DOHH2 (cell line): ENCODE results near the gene LRRC59.

Source experiments
- H3F3A ChIP-seq: fragments of 200-600 bp; sonication (generic), shearing (Covaris generic); 2 replicates; pipeline ENCODE4 v1.6.0; 2016; ENCODE audit warnings: antibody characterized with exemption, mild to moderate bottlenecking; ENCODE audit not compliant: control insufficient read depth, insufficient read depth
- H3K27ac ChIP-seq: fragments of 200-600 bp; sonication (generic); 2 replicates; pipeline ENCODE4 v1.5.1; 2014; ENCODE audit warnings: low read depth, mild to moderate bottlenecking, low read length, moderate library complexity
- H3K27me3 ChIP-seq: fragments of 200-600 bp; sonication (generic); 2 replicates; pipeline ENCODE4 v1.6.1; 2014; ENCODE audit warnings: mild to moderate bottlenecking, low read length, mixed read lengths; ENCODE audit not compliant: control insufficient read depth
- H3K36me3 ChIP-seq: fragments of 200-600 bp; sonication (generic); 2 replicates; pipeline ENCODE4 v1.6.1; 2014; ENCODE audit warnings: mild to moderate bottlenecking, low read length, moderate library complexity, mixed read lengths; ENCODE audit not compliant: control insufficient read depth
- H3K4me1 ChIP-seq: fragments of 200-600 bp; sonication (generic); 2 replicates; pipeline ENCODE4 v1.6.1; 2014; ENCODE audit warnings: mild to moderate bottlenecking, low read length, mixed read lengths; ENCODE audit not compliant: control insufficient read depth
- H3K4me2 ChIP-seq: fragments of 200-600 bp; sonication (generic); 2 replicates; pipeline ENCODE4 v1.6.0; 2014; ENCODE audit warnings: mild to moderate bottlenecking, low read length, moderate library complexity
- H3K4me3 ChIP-seq: fragments of 200-600 bp; sonication (generic); 2 replicates; pipeline ENCODE4 v1.5.1; 2014; ENCODE audit warnings: mild to moderate bottlenecking, low read length, mixed read lengths
- H3K79me2 ChIP-seq: fragments of 200-600 bp; sonication (generic); 2 replicates; pipeline ENCODE4 v1.6.1; 2014; ENCODE audit warnings: mild to moderate bottlenecking, low read length, mixed read lengths; ENCODE audit not compliant: control insufficient read depth
- H3K9me2 ChIP-seq: fragments of 200-600 bp; sonication (generic); replicated peaks from 2 replicates; pipeline ENCODE4 v1.6.1; 2014; ENCODE audit warnings: mild to moderate bottlenecking, low read length, mixed read lengths; ENCODE audit not compliant: control insufficient read depth
- H3K9me3 ChIP-seq: fragments of 200-600 bp; sonication (generic); 2 replicates; pipeline ENCODE4 v1.6.1; 2014; ENCODE audit warnings: antibody characterized with exemption, low read length, mixed read lengths; ENCODE audit not compliant: control insufficient read depth, insufficient read depth
- H4K20me1 ChIP-seq: fragments of 200-600 bp; sonication (generic); 2 replicates; pipeline ENCODE4 v1.6.0; 2014; ENCODE audit warnings: low read depth, mild to moderate bottlenecking, antibody characterized with exemption, low read length, moderate library complexity; ENCODE audit not compliant: control insufficient read depth, insufficient read depth
- EZH2phosphoT487 ChIP-seq: fragments of 200-600 bp; sonication (generic); IDR thresholded peaks from 2 replicates; pipeline ENCODE4 v1.6.1; 2017; ENCODE audit warnings: borderline replicate concordance, mild to moderate bottlenecking, antibody characterized with exemption, low read length, moderate library complexity, mixed read lengths
- TF ChIP-seq, protein P1 (sequence below): fragments of 200-600 bp; sonication (generic); IDR thresholded peaks from one replicate; pipeline ENCODE4 v1.5.1; 2014; ENCODE audit warnings: antibody characterized with exemption, mild to moderate bottlenecking, low read depth, low read length; ENCODE audit not compliant: poor library complexity, severe bottlenecking

The LRRC59 gene

DNA sequence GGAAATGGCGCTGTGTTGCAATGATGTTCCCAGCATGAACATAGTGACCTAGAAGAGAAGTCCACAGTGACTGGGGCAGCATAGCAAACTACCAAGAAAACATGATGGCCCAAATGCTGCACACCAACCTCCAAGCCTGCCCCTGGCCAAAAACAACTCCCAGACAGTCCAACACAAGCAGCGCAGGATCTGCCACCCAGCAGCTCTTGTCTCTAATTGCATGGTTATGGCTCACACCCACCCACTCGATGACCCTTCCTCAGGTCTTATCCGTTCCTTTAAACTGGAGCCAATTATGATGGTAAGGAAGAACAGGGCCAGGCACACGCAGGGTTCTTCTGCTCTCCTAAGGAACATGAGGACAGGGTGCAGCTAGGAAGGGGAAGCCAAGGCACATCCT lies 27.3 kb downstream of the LRRC59 start:
- H3K27ac ChIP-seq: no peak overlapping the region
- H3F3A ChIP-seq: no peaks in the 10 kb centered on the region
- H3K4me3 ChIP-seq: no peak overlapping the region
- no peak for TF ChIP-seq EZH2phosphoT487
- TF ChIP-seq, protein P1, sequence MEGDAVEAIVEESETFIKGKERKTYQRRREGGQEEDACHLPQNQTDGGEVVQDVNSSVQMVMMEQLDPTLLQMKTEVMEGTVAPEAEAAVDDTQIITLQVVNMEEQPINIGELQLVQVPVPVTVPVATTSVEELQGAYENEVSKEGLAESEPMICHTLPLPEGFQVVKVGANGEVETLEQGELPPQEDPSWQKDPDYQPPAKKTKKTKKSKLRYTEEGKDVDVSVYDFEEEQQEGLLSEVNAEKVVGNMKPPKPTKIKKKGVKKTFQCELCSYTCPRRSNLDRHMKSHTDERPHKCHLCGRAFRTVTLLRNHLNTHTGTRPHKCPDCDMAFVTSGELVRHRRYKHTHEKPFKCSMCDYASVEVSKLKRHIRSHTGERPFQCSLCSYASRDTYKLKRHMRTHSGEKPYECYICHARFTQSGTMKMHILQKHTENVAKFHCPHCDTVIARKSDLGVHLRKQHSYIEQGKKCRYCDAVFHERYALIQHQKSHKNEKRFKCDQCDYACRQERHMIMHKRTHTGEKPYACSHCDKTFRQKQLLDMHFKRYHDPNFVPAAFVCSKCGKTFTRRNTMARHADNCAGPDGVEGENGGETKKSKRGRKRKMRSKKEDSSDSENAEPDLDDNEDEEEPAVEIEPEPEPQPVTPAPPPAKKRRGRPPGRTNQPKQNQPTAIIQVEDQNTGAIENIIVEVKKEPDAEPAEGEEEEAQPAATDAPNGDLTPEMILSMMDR: no peak
- no peaks in the 10 kb centered on the region for H3K9me2 ChIP-seq
- H3K9me3 ChIP-seq: no peaks in the 10 kb centered on the region
- no peak overlapping the region for H3K4me2 ChIP-seq
- no peaks in the 10 kb centered on the region for H4K20me1 ChIP-seq
- no peaks in the 10 kb centered on the region for H3K27me3 ChIP-seq
- H3K79me2 ChIP-seq: peaks cover 36% of the 10 kb centered on the region
- H3K4me1 ChIP-seq: peaks cover 21% of the 10 kb centered on the region
- peaks cover 75% of the 10 kb centered on the region for H3K36me3 ChIP-seq

DNA sequence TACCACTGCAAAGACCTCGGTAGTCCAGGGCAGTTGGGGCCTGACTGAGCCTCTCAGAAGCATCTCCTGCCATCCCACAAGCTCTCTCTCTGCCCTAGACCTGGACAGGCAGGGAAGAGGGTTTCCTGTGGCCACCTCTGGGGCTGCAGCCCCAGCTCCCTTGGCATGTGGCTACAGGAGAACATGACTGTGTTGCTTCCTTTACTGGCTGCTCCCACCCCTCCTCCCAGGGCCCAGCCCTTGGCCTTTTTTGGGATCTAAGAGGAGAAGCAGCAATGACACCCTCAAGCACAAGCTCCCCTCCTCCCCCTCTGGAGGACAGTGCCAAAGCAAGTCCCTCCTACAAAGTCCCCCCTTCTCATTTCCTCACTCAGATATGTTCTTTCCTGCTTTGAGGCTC lies 29.9 kb downstream of the LRRC59 start:
- no peak overlapping the region for H3K4me2 ChIP-seq
- H4K20me1 ChIP-seq: no peaks in the 10 kb centered on the region
- no peak overlapping the region for H3K27ac ChIP-seq
- TF ChIP-seq EZH2phosphoT487: no peak
- TF ChIP-seq, protein P1: no peak
- H3K4me3 ChIP-seq: no peak overlapping the region
- peaks cover 65% of the 10 kb centered on the region for H3K36me3 ChIP-seq
- no peaks in the 10 kb centered on the region for H3K27me3 ChIP-seq
- H3K79me2 ChIP-seq: peaks cover 21% of the 10 kb centered on the region
- no peaks in the 10 kb centered on the region for H3K9me2 ChIP-seq
- H3K9me3 ChIP-seq: no peaks in the 10 kb centered on the region
- H3K4me1 ChIP-seq: peaks cover 13% of the 10 kb centered on the region
- H3F3A ChIP-seq: peaks cover 2% of the 10 kb centered on the region

DNA sequence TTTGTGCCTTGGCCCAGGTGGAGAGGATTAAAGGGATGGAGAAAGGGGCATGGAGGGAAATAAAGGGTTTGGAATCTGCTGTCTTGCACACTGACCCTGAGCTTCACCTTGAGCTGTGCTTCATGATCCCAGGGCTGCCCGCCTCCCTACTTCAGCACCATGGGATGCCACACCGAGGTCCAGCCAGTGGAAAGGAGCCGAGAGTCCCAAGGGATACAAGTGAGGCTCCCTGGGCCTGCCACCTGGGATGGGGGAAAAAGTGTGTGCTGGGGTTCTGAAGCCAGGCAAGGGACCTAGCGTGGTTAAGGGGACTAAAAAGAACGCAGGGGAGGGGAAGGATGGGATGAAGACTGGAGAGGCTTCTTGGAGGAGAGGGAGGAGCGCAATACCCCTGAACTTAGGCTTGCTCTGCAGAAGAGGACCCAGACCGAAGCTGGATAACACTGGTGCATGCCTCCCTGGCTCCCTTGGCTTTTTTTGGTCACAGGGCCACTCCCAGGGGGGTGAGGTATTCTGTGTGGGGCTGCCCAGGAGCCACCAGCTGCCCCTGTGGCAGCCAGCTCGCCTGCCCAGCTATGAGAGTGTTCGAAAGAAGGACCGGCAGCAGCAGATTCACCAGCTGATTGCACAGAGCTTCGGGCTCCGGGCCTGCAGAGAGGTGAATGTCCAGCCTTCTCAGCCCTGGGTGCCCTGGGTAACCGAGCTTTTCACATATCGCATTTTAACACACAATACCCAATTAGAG lies 31.5 kb downstream of the LRRC59 start:
- Histone ChIP-seq H4K20me1 (no peaks in the 10 kb centered on the region), H3K9me3 (no peaks in the 10 kb centered on the region), H3K4me3 (no peak overlapping the region), H3K4me1 (no peaks in the 10 kb centered on the region), H3K4me2 (no peak overlapping the region), H3K27ac (no peak overlapping the region), H3K79me2 (peaks cover 5% of the 10 kb centered on the region), H3K36me3 (peaks cover 62% of the 10 kb centered on the region), H3K27me3 (no peaks in the 10 kb centered on the region), H3K9me2 (no peaks in the 10 kb centered on the region), H3F3A (peaks cover 4% of the 10 kb centered on the region)
- TF ChIP-seq EZH2phosphoT487: no peak
- TF ChIP-seq, protein P1: no peak
